HG02588 (cell line): ENCODE results near the gene CASZ1.

Experiments
- ATAC-seq: cut with Tn5 transposase; IDR thresholded peaks from one replicate; pipeline ENCODE4 v1.9.1; 2021; ENCODE audit warnings: mild to moderate bottlenecking, moderate library complexity; ENCODE audit not compliant: unreplicated experiment

Gene CASZ1

DNA sequence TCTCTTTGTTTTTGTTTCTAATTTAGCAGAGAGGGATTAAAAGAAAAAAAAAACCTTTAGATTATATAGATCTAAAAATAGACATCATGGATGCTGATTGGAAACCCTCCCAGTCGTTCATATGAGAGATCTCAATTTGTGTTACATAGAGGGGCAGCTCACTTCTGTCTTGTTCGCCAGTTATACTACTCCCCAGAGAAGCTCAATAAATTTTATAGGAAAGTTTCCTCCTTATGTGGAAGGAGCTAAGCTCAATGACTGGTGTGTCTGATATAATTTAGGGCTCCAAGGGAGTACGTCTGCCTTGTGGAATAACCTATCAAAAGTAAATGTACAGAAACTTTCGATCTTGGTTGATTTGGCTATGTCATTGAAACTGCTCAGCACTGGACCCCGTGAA lies 204.1 kb downstream of the CASZ1 start:
- ATAC-seq, result no peak

GRCh38 chr1:10591010-10591409 lies 205.4 kb downstream of the CASZ1 start:
- no peak for ATAC-seq

DNA sequence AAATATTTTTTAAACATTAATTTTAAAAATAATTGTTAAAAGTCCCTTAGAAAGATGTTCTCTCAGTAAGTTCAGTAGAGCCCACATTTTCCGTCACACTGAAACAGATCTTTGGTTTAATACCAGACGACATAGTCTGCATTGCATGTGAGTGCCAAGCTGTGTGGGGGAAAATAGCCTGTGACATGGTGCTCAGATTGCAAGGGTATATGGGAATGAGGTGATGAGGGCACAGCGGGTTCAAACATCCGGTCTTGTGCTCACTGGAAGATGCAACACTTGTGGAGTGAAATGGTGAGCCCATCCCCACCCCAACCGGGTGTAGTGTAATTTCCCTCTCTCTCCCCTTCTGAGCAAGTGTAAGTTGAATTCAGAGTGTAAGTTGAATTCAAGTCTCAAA lies 207.4 kb downstream of the CASZ1 start:
- ATAC-seq, result no peak

DNA sequence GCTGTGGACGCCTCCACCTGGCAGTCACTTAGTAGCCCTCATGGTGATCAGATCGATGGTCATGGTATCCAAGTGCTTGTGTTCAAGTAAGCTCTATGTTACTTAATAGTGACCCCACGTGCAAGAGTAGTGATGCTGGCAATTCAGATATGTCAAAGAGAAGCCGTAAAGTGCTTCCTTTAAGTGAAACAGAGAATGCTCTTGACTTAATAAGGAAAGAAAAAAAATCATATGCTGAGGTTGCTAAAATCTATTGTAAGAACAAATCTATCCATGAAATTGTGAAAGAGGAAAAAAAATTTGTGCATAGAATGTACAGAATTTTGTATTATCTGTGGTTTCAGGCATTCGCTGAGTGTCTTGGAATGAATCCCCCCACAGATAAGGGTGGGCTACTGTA lies 207.8 kb downstream of the CASZ1 start:
- no peak for ATAC-seq
